Tibial nerve (tissue), 3 donors: ENCODE results near the gene RPS6KA5.

ENCODE experiments used
- POLR2A ChIP-seq, 2 donors: fragments of 450-650 bp; IDR thresholded peaks; one replicate each; pipeline ENCODE4 v1.6.1; 2017; ENCODE audit warnings: antibody characterized with exemption in 2 of 2, mild to moderate bottlenecking in 2 of 2, moderate library complexity in 2 of 2
- TF ChIP-seq, protein P1 (sequence below), 5 experiments: fragments of 200-600 bp in 3 of 5; fragments of 450-650 bp in 2 of 5; sonication (generic) in 3 of 5; IDR thresholded peaks; one replicate each; pipeline ENCODE4 v1.5.1; 2016 to 2019; ENCODE audit warnings: antibody characterized with exemption in 5 of 5, mild to moderate bottlenecking in 3 of 5, moderate library complexity in 2 of 5

DNA sequence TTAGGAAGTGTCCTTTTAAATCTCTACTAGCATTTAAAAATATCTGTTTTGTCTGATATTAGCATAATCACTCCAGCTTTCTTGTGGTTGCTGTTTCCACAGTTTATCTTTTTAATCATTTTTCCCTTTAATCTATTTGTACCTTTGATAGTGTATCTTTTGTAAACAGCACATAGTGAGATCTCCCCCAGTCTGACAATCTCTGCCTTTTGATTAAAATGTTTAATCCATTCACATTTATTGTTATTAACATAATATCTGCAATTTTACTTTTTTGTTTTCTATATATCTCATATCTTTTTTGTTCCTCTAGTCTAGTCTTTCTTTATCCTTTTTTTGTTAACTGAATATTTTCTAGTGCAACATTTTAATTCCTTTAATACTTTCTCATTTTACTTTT, 104.2 kb downstream of the RPS6KA5 start:
- TF ChIP-seq POLR2A (IDR thresholded peaks at IDR 0.05), result no peak
- TF ChIP-seq, protein P1, sequence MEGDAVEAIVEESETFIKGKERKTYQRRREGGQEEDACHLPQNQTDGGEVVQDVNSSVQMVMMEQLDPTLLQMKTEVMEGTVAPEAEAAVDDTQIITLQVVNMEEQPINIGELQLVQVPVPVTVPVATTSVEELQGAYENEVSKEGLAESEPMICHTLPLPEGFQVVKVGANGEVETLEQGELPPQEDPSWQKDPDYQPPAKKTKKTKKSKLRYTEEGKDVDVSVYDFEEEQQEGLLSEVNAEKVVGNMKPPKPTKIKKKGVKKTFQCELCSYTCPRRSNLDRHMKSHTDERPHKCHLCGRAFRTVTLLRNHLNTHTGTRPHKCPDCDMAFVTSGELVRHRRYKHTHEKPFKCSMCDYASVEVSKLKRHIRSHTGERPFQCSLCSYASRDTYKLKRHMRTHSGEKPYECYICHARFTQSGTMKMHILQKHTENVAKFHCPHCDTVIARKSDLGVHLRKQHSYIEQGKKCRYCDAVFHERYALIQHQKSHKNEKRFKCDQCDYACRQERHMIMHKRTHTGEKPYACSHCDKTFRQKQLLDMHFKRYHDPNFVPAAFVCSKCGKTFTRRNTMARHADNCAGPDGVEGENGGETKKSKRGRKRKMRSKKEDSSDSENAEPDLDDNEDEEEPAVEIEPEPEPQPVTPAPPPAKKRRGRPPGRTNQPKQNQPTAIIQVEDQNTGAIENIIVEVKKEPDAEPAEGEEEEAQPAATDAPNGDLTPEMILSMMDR (IDR thresholded peaks at IDR 0.05), result no peak
